GM19328 (cell line): ENCODE data around the gene SLC22A17.

Source experiments
- ATAC-seq: cut with Tn5 transposase; IDR thresholded peaks from one replicate; pipeline ENCODE4 v1.9.1; 2021; ENCODE audit warnings: mild to moderate bottlenecking, moderate library complexity; ENCODE audit not compliant: unreplicated experiment

SLC22A17 gene

GRCh38 chr14:23364164-23365035 lies 11.7 kb upstream of the SLC22A17 start:
- ATAC-seq: no peak

- ATAC-seq: no peak
These were observed 9.5 kb upstream of the SLC22A17 start for GRCh38 chr14:23362200-23362599.

DNA sequence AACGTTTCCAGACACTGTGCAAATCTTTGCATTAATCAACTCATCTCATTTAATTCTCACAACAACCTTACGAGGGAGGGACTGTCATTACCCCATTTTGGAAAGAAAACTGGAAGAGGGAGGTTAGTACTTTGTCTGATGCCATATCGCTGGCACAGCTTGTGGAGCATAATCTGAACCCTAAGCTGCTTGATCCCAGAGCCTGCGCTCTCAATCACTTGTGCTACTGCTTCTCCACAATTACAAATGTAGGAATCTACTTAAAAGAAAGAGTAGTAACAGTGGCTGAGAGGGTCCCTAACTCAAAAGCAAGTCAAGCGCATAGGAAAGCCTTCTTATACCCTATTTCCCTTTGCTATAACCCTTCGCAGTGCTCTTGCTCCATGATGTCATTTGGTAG lies 9.1 kb upstream of the SLC22A17 start:
- no peak for ATAC-seq

GRCh38 chr14:23361320-23361719 lies 8.6 kb upstream of the SLC22A17 start:
- ATAC-seq: no peak

GRCh38 chr14:23360496-23360895 lies 7.8 kb upstream of the SLC22A17 start:
- no peak for ATAC-seq

DNA sequence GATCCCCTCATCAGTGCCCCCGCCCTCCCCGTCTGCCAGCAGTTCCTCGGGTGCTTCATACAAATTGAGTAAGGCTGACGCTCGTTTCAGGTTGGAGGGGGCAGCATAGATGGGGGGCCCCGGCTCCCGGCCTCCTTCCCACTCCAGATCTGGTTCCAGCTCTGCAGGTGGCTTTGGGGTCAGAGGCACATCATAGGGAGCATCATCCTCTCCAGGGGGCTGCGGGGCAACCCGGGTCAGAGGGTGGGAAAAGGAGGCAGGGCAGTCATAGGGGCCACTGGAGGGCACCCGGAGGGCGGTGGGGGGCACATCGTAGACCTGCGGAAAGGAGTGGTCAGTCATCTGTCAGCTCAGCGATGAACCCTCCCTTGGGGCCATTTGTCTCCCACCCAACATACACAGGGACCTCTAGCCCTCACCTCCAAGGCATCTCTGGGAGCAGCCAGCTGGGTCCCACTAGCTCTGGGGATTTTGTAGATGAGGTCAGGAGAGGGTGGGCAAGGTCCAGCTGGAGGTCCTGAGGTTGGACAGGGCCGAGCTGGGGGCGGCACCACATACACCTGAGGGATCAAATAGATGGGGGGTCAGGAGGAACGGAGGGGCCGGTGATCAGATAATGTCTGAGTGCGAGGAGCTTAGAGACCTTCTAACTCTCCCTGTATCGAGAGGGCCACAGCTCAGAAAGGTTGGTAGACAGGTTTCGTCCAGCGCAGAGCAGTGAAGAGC lies 7.2 kb upstream of the SLC22A17 start:
- ATAC-seq: no peak

DNA sequence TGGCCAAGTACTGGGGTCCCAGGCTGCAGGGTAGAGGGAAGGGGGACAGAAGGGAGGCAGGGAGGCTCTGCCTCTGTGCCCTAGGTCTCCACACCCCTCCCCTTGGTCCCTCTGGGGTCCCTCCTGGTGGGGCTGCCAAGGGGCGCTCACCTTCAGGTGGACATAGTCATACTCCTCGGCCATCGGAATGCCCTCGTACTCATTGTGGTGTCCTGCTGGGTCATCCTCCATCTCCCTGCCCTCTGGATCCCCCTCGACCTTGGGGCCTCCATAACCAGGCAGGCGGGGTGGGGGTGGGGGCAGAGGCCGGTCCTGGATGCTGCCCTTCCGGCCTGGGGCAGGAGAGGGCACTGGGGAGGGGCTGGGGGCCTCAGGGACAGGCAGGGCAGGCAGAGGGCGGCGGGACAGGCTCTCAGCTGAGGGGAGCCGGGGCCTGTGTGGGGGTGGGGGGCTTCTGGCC lies 6.5 kb upstream of the SLC22A17 start:
- ATAC-seq: no peak

DNA sequence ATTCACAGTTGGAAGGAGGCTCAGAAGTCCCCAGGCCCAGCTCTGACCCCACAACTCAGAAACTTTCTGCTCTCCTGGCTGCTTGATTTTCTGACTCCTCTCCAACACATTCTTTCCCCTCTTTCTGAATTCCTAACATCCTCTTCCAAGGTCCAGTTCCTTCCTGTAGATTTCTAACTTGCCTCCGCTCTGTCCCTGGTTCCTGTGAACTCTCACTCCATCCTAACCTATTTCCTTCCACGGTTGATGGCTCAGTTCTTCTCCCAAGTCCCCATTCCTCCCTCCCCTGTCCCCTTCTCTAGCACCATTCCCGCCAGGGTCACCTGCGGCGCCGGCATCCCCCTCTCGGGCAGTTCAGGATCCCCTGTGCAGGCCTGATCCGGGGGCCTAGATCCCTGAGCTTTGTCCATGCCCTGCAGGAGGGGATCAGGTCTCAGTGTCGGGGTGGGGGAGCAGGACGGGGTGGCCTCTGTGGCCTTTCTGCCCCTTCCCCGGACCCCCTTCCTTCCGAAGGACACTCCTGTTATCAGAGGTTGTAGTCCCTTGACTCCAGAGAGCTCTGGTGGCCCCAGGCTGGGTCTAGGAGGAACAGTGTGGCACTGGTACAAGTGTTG lies 6.0 kb upstream of the SLC22A17 start:
- ATAC-seq: no peak

DNA sequence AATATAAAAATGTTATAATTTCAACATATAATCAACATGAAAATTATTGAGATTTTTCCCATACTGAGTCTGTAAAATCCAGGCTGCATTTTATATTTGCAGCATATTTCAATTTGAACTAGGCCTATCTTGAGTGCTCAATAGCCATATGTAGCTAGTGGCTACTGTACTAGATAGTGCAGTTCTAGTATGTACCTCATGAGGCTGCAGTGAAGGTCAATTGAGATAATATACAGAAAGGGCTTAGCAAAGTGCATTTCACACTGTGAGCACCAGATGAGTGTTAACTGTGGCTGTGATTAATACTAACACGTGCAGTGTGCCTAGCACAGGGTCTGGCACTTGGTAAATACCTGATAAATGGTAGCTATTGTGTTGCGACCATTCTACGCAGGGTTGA lies 5.4 kb upstream of the SLC22A17 start:
- no peak for ATAC-seq

DNA sequence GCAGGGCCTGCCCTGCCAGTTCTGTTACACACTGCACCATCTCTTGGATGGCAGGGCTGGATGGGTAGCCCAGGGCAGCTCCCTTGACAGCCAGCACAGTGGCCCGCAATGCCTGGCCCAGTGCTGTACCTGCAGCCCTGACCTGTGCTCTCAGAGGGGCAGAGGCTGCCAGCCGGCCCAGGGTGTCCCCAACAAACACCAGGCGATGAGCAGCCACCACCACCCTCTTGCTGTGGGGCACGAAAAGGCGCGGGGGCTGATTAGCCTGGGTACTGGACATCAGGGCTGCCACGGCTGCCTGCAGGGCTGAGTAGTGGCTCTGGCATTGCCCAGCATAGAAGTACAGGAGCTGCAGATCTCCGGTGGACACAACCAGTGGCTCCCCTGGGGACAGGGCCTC lies 4.6 kb upstream of the SLC22A17 start:
- no peak for ATAC-seq

- no peak for ATAC-seq
These were observed 4.0 kb upstream of the SLC22A17 start for GRCh38 chr14:23356662-23357061.

DNA sequence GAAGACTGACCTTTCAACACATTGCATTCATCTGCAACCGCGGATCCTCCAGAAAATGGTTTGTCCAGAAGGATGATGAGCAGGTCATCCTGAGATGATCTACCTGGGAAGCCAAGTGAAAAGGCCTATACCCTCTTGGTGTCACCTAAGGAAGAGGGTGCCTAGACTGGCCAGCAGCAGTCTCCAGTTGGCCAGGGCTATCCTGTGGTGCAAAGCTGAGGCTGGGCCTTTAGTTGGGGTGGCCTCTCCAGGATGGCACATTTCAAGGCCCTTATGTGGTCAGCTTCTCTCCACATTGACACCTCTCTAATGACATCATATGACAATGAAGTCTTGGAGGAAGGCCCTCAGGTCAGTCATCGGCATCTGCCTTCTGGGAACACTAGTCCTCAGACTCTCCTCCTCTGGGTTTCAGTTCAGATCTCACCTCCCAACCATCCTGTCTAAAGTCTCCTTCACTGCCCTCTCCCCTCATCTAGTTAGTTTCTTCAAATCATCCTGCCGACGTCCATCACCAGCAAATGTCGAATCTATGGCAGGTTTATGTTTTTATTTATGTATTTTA lies 3.3 kb upstream of the SLC22A17 start:
- no peak for ATAC-seq

- ATAC-seq: no peak
These were observed 2.3 kb upstream of the SLC22A17 start for GRCh38 chr14:23354990-23355389.

- ATAC-seq: no peak
These were observed 720 bp upstream of the SLC22A17 start for GRCh38 chr14:23353433-23353780.

DNA sequence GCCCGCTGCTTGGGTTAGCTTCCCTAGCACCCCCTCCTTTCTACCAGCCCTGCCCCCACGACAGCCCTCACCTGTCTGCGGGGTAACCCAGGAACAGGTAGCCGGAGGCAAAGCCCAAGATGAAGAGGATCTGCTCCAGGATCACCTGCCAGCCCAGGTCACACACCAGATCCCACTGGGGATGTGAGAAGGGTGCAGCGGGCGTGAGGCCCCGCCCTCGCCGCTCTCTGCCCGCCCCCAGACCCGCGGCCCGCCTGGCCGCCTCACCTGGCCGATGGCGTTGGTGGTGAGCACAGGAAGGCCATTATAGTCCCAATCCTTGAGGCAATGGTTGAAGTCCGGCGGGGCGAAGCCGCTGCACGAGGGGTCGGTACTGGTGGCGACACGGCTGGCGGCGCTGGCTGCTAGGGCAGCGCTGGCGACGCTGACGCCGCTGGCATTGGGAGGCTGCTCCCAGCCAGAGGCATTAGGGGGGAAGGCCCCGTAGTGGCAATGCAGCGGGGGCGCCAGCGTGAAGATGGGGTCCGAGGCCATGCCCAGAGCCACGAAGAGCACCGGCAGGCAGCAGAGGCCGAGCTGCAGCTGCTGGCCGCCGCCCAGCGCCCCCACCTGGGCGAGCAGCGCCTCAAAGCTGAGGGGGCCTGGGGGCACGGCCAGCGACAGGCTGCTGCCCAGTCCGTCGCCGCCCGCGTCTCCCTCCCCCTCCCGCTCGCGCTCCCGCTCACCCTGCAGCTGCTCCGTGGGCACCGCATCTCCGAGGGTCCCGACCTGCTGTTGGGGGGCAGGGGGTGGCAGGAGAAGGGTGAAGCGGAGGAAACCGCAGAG lies 794 bp downstream of the SLC22A17 start:
- ATAC-seq: no peak

GRCh38 chr14:23349156-23349845 lies 3.4 kb downstream of the SLC22A17 start:
- ATAC-seq: no peak

- ATAC-seq: no peak
These were observed 4.4 kb downstream of the SLC22A17 start for GRCh38 chr14:23348297-23348655.

DNA sequence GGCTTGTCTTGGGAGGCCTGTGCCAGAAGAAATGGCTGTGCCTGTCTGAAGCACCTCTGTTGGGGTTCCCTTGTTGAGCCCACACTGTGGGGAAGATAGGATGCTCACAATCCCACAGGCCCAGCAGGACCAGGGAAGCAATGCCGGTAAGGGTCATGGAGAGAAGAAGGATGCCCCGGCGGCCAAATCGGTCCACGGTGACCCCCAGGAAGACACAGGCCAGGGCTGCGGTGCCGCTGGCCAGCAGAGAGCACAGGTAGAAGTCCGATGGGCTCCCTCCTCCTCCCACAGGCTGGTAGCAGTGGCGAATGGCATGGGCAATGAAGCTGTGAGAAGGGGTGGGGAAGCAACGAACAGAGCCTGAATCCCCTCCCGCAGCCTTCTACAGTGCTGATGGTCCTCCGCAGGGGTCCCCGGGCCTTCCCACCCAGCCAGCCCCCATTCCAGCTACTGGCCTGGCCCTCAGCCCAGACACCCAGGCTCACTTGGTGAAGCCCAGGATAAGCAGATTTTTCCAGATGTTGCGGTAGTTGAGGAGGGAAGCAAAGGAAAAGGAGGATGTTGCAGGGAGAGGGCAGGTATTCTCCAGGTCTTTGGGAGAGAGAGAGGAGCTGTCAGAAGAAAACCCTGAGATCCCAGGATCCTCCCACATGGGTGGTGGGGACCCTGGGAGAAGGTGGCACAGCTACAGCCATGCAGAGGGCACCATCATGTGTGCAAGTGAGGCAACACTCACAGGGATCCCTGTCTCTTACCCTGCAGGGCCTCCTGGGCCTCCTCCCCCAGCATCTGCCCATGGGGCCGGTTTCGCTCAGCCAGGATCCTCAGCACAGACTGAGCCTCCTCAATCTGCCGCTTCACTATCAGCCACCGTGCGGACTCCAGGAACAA lies 5.0 kb downstream of the SLC22A17 start:
- no peak for ATAC-seq
